ENCODE results near the gene RALGPS1. TPM values are rescaled to one million over a fixed set of nuclear protein-coding genes. Genes with fewer than 3 reads are reported as not detected.

The RALGPS1 gene
- total RNA-seq, 1 experiment from 2014 or later: 28.5 TPM

DNA sequence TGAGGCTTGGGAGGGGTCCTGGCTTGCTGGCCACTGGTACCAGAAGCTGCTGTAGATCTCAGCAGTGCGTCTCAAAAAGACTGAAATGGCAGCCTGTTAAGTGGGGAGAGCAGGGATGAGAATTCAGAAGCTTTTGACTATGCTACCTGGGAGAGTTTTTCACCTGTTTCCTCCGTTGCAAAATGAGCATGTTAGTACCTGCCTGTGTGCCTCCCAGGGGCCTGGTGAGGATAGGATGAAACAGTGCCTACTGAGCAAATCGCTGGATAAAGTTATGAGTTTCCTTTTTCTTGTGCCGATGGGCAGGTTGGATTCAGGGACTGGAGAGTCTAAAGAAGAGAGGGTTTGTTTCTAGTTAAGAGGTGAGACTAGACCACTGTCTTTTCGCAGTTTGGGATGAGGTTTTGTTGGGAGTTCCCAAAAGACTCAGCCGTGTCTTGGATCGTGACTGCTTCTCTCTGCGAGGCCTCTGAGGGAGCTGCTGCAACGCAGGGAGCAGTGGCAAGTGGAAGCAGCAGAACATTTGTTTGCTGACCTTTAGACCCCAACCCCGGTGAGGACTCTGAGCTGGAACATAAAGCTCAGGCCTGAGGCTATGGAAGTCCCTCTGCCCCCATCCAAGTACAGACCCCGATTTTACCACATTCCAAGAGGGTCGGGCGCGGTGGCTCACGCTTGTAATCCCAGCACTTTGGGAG is 1.4 kb downstream of the RALGPS1 start (continued):
- TF ChIP-seq, protein P1, sequence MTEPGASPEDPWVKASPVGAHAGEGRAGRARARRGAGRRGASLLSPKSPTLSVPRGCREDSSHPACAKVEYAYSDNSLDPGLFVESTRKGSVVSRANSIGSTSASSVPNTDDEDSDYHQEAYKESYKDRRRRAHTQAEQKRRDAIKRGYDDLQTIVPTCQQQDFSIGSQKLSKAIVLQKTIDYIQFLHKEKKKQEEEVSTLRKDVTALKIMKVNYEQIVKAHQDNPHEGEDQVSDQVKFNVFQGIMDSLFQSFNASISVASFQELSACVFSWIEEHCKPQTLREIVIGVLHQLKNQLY (CRISPR knock-in tag; IDR thresholded peaks at IDR 0.05): no peak
- TF ChIP-seq NR2C2 (CRISPR knock-in tag; IDR thresholded peaks at IDR 0.05) (no peak), NR1H2 (CRISPR knock-in tag; IDR thresholded peaks at IDR 0.05) (no peak), NFYB (CRISPR knock-in tag; conservative IDR thresholded peaks at IDR 0.05; ENCODE audit: low read depth) (no peak)

DNA sequence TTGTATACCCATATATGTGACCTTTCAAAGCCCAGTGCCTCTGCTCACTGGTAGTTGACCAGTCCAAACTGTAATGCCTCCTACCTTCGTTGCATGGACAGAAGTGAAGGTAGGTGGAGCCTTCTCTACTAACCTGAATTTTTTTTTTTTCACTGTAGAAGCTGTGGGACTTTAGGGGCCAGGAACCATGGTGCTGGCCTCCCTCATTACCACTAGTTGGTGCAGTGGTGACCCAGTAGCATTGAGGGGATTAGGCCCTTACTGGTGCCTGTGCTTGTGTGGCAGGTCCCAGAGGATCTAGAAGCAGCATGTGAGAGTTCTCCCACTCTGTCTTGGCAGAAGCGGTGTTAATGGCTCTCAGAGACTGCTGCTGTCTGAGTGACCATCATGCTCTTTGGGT is 2.3 kb downstream of the RALGPS1 start:
- Mint-ChIP-seq H3K36me3 (no peaks in the 10 kb centered on the region), H3K27ac (peak overlapping the region; percentile 70; the same call in 1 of the 2 replicates), H3K9me3 (no peaks in the 10 kb centered on the region), H3K4me3 (peak overlapping the region; percentile 42; the same call in 1 of the 2 replicates), H3K4me1 (peaks cover 28% of the 10 kb centered on the region), H3K27me3 (ENCODE audit: low read depth) (peaks cover 26% of the 10 kb centered on the region)
- TF ChIP-seq KAT7 (CRISPR knock-in tag; IDR thresholded peaks at IDR 0.05; ENCODE audit: borderline replicate concordance) (no peak), ZNF263 (CRISPR knock-in tag; IDR thresholded peaks at IDR 0.05; ENCODE audit: low read depth) (no peak), TEAD4 (CRISPR knock-in tag; IDR thresholded peaks at IDR 0.05) (no peak)
- TF ChIP-seq, protein P2, sequence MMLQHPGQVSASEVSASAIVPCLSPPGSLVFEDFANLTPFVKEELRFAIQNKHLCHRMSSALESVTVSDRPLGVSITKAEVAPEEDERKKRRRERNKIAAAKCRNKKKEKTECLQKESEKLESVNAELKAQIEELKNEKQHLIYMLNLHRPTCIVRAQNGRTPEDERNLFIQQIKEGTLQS (CRISPR knock-in tag; conservative IDR thresholded peaks at IDR 0.05): no peak
- ChIA-PET CTCF (interaction anchor here (1.1 to 4.2 kb wide), 7 partner anchors 10 to 212 kb away, joined by 3 to 21 read pairs (median 5); no protein-coding TSS in a partner anchor), POLR2A (interaction anchor here (0.8 kb wide), 1 partner anchor 31 kb away, joined by 3 read pairs; no protein-coding TSS in a partner anchor)
- DNase-seq (ENCODE audit: low spot score): peak; percentile 34
- peak; percentile 19 for ATAC-seq

DNA sequence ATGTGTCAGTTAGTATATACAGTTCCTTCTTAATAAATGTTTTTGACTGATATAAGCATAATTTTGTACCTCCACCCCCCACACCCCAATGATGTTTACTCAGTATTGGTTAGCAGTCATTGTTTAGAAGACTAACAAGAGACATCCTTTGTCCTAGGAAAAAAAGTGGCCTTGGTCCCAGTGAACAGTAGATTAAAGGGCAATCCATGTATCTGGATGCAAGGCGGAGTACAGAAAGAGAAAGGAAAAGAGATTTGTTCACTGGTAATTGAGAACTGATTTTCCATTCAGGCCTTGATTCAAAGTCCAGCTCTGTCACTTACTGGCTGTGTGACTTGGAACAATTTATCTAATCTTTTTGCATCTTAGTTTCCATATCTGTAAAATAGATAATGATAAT is 4.6 kb downstream of the RALGPS1 start:
- TF ChIP-seq, protein P3, sequence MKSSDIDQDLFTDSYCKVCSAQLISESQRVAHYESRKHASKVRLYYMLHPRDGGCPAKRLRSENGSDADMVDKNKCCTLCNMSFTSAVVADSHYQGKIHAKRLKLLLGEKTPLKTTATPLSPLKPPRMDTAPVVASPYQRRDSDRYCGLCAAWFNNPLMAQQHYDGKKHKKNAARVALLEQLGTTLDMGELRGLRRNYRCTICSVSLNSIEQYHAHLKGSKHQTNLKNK (CRISPR knock-in tag; IDR thresholded peaks at IDR 0.05): no peak
- no peak for TF ChIP-seq PRRX2 (CRISPR knock-in tag; IDR thresholded peaks at IDR 0.05)
- no peak for TF ChIP-seq CBFB (CRISPR knock-in tag; IDR thresholded peaks at IDR 0.05; ENCODE audit: low read depth)
- TF ChIP-seq GABPB1 (CRISPR knock-in tag; IDR thresholded peaks at IDR 0.05): no peak
- TF ChIP-seq KAT7 (CRISPR knock-in tag; IDR thresholded peaks at IDR 0.05; ENCODE audit: borderline replicate concordance): no peak
- no peak overlapping the region for H3K4me3 Mint-ChIP-seq
- DNase-seq (ENCODE audit: low spot score) (no peak), ATAC-seq (no peak)
- H3K27me3 Mint-ChIP-seq (ENCODE audit: low read depth): peaks cover 3% of the 10 kb centered on the region
- CTCF ChIA-PET: no interaction called here
- H3K9me3 Mint-ChIP-seq: no peaks in the 10 kb centered on the region
- POLR2A ChIA-PET: no interaction called here
- H3K4me1 Mint-ChIP-seq: peaks cover 24% of the 10 kb centered on the region
- no peaks in the 10 kb centered on the region for H3K36me3 Mint-ChIP-seq
- H3K27ac Mint-ChIP-seq: no peak overlapping the region

DNA sequence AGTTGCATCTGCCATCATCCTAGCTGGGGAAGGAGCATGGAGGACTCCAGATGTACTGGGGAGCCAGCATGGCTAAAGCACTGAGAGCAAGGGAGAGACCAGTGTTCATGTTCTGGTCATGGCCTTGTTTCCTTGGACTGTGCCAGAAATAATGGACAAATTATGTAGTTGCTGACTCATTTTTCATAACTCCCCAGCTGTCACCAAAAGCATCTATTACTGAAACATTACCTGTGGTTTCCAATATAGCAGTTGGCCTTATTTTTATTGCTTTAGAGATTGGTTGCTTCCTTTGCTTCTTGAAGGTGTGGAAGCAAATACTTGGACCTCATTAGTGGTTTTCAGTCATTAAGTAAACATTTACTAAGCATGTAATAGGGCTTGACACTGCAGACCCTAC is 11.3 kb downstream of the RALGPS1 start:
- TF ChIP-seq JUN (CRISPR knock-in tag; IDR thresholded peaks at IDR 0.05): no peak
- TF ChIP-seq EMX1 (CRISPR knock-in tag; IDR thresholded peaks at IDR 0.05): no peak
- no peak for TF ChIP-seq ZNF423 (CRISPR knock-in tag; IDR thresholded peaks at IDR 0.05)
- no peak for TF ChIP-seq NFYB (CRISPR knock-in tag; conservative IDR thresholded peaks at IDR 0.05; ENCODE audit: low read depth)
- TF ChIP-seq, protein P4, sequence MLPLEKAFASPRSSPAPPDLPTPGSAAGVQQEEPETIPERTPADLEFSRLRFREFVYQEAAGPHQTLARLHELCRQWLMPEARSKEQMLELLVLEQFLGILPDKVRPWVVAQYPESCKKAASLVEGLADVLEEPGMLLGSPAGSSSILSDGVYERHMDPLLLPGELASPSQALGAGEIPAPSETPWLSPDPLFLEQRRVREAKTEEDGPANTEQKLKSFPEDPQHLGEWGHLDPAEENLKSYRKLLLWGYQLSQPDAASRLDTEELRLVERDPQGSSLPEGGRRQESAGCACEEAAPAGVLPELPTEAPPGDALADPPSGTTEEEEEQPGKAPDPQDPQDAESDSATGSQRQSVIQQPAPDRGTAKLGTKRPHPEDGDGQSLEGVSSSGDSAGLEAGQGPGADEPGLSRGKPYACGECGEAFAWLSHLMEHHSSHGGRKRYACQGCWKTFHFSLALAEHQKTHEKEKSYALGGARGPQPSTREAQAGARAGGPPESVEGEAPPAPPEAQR (CRISPR knock-in tag; IDR thresholded peaks at IDR 0.05): no peak
- TF ChIP-seq ATF1 (CRISPR knock-in tag; IDR thresholded peaks at IDR 0.05): no peak
- TF ChIP-seq CREM (CRISPR knock-in tag; IDR thresholded peaks at IDR 0.05): no peak
- TF ChIP-seq RELA (CRISPR knock-in tag; IDR thresholded peaks at IDR 0.05; ENCODE audit: borderline replicate concordance): no peak
- TF ChIP-seq CBFB (CRISPR knock-in tag; IDR thresholded peaks at IDR 0.05; ENCODE audit: low read depth): no peak
- CTCF ChIA-PET: interaction anchor here (0.9 kb wide), 1 partner anchor 269 kb away, joined by 4 read pairs; no protein-coding TSS in a partner anchor
- POLR2A ChIA-PET: interaction anchor here (0.6 kb wide), 1 partner anchor 81 kb away, joined by 5 read pairs; no protein-coding TSS in a partner anchor
- no peaks in the 10 kb centered on the region for H3K4me1 Mint-ChIP-seq
- DNase-seq (ENCODE audit: low spot score): no peak
- no peak overlapping the region for H3K27ac Mint-ChIP-seq
- ATAC-seq: no peak
- H3K9me3 Mint-ChIP-seq: 0 out of 2 replicates have a peak, but pooled peaks cover 3% of the 10 kb centered on the region
- H3K27me3 Mint-ChIP-seq (ENCODE audit: low read depth): no peaks in the 10 kb centered on the region; the same call in 1 of the 2 replicates
- no peaks in the 10 kb centered on the region for H3K36me3 Mint-ChIP-seq
- H3K4me3 Mint-ChIP-seq: no peak overlapping the region
